KMS-11 (cell line): ENCODE data around the gene AIPL1.

Source experiments
- H2AFZ ChIP-seq: fragments of 200-600 bp; sonication (generic); 2 replicates; pipeline ENCODE4 v1.6.1; 2016; ENCODE audit warnings: antibody characterized with exemption, mixed run types, low read depth
- H3K27ac ChIP-seq: fragments of 200-600 bp; sonication (generic); 2 replicates; pipeline ENCODE4 v1.6.1; 2016; ENCODE audit warnings: mild to moderate bottlenecking, mixed run types
- H3K27me3 ChIP-seq: fragments of 200-600 bp; sonication (generic); 2 replicates; pipeline ENCODE4 v1.6.1; 2017; ENCODE audit warnings: mild to moderate bottlenecking, low read depth, mixed run types, moderate library complexity; ENCODE audit not compliant: insufficient read depth
- H3K36me3 ChIP-seq: fragments of 200-600 bp; sonication (generic); 2 replicates; pipeline ENCODE4 v1.6.1; 2017; ENCODE audit warnings: mild to moderate bottlenecking, mixed run types; ENCODE audit not compliant: insufficient read depth
- H3K4me1 ChIP-seq: fragments of 200-600 bp; sonication (generic); 2 replicates; pipeline ENCODE4 v1.6.1; 2016; ENCODE audit warnings: mild to moderate bottlenecking, low read depth, mixed run types; ENCODE audit not compliant: poor library complexity, severe bottlenecking
- H3K4me2 ChIP-seq: fragments of 200-600 bp; sonication (generic); 2 replicates; pipeline ENCODE4 v1.7.0; 2016; ENCODE audit warnings: mild to moderate bottlenecking, mixed run types
- H3K4me3 ChIP-seq: fragments of 200-600 bp; sonication (generic); IDR thresholded peaks from 2 replicates; pipeline ENCODE4 v1.6.1; 2017; ENCODE audit warnings: low read depth, low read length, mixed read lengths; ENCODE audit not compliant: insufficient read depth
- H3K79me2 ChIP-seq: fragments of 200-600 bp; sonication (generic); 2 replicates; pipeline ENCODE4 v1.6.1; 2016; ENCODE audit warnings: low read depth, mixed run types; ENCODE audit not compliant: insufficient read depth
- H3K9ac ChIP-seq: fragments of 200-600 bp; sonication (generic); 2 replicates; pipeline ENCODE4 v1.6.1; 2016; ENCODE audit warnings: mild to moderate bottlenecking, mixed run types
- H4K20me1 ChIP-seq: fragments of 200-600 bp; sonication (generic); 2 replicates; pipeline ENCODE4 v1.6.1; 2016; ENCODE audit warnings: mild to moderate bottlenecking, mixed run types; ENCODE audit not compliant: insufficient read depth
- TF ChIP-seq, protein P1 (sequence below): fragments of 200-600 bp; sonication (generic); conservative IDR thresholded peaks from 2 replicates; pipeline ENCODE4 v1.6.1; 2017; ENCODE audit warnings: low read depth, mild to moderate bottlenecking, antibody characterized with exemption, low read length, moderate library complexity, mixed read lengths

Gene AIPL1

DNA sequence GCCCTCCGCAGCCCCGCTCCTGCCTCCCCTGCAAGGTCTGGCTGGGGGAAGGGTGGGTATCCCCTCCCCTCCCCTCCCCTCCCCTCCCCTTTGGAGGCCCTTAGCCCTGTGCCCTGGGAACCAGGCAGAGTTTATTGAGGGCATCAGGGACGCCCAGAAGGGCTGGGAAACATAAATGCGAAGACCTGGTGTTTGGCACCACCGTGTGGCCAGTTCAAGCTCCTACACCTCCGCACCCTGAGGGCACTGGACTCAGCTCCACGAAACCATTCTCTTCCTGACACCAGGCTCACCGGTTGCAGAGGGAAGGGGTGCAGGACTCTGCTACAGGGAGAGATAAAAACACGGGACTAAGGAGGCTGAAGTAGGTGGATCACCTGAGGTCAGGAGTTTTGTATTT is 1.0 kb upstream of the AIPL1 start:
- H3K27me3 ChIP-seq, result no peaks in the 10 kb centered on the region
- no peak overlapping the region for H3K4me2 ChIP-seq
- no peak overlapping the region for H3K4me3 ChIP-seq
- H3K4me1 ChIP-seq, result no peaks in the 10 kb centered on the region
- H3K27ac ChIP-seq, result no peak overlapping the region
- H3K79me2 ChIP-seq, result no peaks in the 10 kb centered on the region
- H4K20me1 ChIP-seq, result no peaks in the 10 kb centered on the region
- H2AFZ ChIP-seq, result no peak overlapping the region
- no peak overlapping the region for H3K9ac ChIP-seq
- TF ChIP-seq, protein P1, sequence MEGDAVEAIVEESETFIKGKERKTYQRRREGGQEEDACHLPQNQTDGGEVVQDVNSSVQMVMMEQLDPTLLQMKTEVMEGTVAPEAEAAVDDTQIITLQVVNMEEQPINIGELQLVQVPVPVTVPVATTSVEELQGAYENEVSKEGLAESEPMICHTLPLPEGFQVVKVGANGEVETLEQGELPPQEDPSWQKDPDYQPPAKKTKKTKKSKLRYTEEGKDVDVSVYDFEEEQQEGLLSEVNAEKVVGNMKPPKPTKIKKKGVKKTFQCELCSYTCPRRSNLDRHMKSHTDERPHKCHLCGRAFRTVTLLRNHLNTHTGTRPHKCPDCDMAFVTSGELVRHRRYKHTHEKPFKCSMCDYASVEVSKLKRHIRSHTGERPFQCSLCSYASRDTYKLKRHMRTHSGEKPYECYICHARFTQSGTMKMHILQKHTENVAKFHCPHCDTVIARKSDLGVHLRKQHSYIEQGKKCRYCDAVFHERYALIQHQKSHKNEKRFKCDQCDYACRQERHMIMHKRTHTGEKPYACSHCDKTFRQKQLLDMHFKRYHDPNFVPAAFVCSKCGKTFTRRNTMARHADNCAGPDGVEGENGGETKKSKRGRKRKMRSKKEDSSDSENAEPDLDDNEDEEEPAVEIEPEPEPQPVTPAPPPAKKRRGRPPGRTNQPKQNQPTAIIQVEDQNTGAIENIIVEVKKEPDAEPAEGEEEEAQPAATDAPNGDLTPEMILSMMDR, result peak; percentile 40; the same call in 1 of the 2 replicates
- no peaks in the 10 kb centered on the region for H3K36me3 ChIP-seq

- Histone ChIP-seq H3K27ac (no peak overlapping the region), H3K9ac (no peak overlapping the region), H3K4me1 (no peaks in the 10 kb centered on the region), H3K4me3 (no peak overlapping the region), H3K79me2 (no peaks in the 10 kb centered on the region), H3K4me2 (no peak overlapping the region), H3K36me3 (no peaks in the 10 kb centered on the region), H3K27me3 (no peaks in the 10 kb centered on the region), H4K20me1 (no peaks in the 10 kb centered on the region), H2AFZ (no peak overlapping the region)
- TF ChIP-seq, protein P1, result no peak
Observed at GRCh38 chr17:6430769-6431168, 4.2 kb downstream of the AIPL1 start.

GRCh38 chr17:6429266-6429665 is 5.7 kb downstream of the AIPL1 start:
- TF ChIP-seq, protein P1, result no peak
- Histone ChIP-seq H3K4me1 (no peaks in the 10 kb centered on the region), H3K79me2 (no peaks in the 10 kb centered on the region), H3K36me3 (no peaks in the 10 kb centered on the region), H4K20me1 (no peaks in the 10 kb centered on the region), H3K27me3 (no peaks in the 10 kb centered on the region), H3K4me3 (no peak overlapping the region), H3K9ac (no peak overlapping the region), H2AFZ (no peak overlapping the region), H3K4me2 (no peak overlapping the region), H3K27ac (no peak overlapping the region)

- no peak overlapping the region for H3K4me2 ChIP-seq
- TF ChIP-seq, protein P1, result no peak
- no peaks in the 10 kb centered on the region for H4K20me1 ChIP-seq
- no peaks in the 10 kb centered on the region for H3K79me2 ChIP-seq
- H3K27ac ChIP-seq, result no peak overlapping the region
- no peak overlapping the region for H3K9ac ChIP-seq
- H3K4me1 ChIP-seq, result no peaks in the 10 kb centered on the region
- H3K36me3 ChIP-seq, result no peaks in the 10 kb centered on the region
- no peaks in the 10 kb centered on the region for H3K27me3 ChIP-seq
- H3K4me3 ChIP-seq, result no peak overlapping the region
- H2AFZ ChIP-seq, result no peak overlapping the region
Observed at GRCh38 chr17:6428207-6428965, 6.5 kb downstream of the AIPL1 start.
